ENCODE measurements around the gene ADIPOR2.

ADIPOR2 gene, protein sequence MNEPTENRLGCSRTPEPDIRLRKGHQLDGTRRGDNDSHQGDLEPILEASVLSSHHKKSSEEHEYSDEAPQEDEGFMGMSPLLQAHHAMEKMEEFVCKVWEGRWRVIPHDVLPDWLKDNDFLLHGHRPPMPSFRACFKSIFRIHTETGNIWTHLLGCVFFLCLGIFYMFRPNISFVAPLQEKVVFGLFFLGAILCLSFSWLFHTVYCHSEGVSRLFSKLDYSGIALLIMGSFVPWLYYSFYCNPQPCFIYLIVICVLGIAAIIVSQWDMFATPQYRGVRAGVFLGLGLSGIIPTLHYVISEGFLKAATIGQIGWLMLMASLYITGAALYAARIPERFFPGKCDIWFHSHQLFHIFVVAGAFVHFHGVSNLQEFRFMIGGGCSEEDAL

DNA sequence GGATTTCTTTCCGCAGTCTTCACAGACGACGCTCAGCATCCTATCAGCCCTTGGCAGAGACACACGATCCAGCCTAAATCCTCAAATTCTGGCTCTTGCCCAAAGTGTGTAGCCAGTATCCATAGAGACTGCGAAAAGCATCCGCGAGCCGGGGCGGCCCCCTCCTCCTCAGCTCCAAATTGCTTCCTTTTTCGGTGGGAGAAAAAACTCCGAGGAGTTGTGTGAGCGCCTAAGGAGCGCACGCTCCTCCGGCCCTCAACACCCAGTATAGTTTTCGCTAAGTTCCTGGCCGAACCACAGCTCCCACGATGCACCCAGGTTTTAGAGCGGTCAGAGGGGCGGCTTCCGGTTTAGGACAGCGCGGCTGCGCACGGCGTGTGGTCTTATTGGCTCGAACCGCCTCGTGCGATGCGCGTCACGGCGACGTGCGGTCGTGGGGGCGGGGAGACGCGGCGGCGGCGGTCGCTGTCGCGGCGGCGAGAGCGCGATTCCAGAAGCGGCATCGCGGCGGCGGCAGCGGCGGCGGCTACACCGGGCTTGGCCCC lies at the start of gene ADIPOR2:
Gene ADIPOR2, plus strand, starts transcription at position 493 of the 545 bp plus-strand sequence. CDS start 63,274 bp downstream, outside the sequence.
- peak; percentile 97 for DNase-seq

DNA sequence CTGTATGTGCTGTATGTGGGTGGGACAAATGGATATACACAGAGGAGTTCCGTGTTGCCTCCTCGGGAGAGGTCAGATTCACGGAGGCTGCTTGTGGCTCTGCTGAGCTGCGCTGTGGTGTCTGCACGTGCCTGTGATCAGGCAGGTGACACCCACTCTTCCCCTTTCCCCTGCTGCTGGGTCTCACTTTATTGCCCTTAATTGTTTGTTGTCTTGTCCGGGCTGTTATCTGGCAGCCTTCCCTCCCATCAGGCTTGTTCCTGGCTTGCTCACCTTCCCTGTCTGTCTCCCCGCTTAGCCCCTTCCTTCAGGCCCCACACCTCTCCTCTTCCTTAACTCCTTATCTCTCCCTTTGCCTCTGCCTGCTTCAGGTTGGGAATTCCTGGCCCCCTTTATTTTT lies 48.4 kb upstream of the ADIPOR2 start:
- DNase-seq: peak; percentile 70

DNA sequence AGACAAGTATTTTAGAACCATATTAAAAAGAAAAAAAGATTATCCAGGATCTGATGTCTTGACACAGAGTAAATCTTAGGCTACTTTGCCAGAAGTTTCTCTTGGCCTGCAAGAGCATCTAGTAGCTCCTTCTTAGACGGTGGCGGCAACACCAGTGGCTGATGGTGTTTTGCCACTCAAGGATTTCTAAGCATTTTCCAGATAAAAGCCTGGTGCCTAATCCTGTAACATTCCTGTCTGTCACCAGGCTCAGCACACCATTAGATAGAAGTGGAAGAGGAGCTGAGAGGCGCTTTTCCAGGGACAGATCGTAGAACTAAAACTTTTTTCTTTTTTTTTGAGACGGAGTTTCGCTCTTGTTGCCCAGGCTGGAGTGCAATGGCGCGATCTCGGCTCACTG lies 47.8 kb upstream of the ADIPOR2 start:
- DNase-seq: no peak

DNA sequence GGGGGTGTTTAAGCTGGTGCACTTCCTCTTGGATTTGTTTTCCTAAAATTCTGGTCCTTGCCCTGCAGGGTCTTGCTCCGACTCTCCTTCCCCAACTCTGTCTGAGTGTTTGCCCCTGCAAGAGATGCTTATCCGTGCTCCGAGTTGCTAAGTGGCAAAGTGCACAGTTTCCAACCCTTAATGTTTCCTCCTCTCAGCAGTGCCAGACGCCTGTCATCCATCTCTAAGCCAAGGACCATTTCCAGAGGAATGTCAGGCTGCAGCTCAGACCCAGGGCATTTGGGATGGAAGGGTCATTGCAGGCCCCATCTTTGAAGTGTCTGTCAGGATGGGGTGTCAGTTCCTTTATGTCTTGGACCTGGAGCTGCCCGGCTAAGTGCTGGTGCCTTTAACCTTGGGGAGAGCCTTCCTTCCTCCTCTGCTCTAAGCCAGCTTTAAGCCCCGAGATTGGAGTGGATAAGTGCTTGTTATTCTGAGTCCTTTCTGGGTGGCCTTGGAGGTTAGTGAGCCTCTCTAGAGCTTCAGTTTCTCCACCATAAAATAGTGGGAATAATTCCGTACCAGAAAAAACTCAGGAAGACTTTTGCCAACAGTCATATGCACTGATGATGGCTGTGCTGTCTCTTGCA lies 46.9 kb upstream of the ADIPOR2 start:
- no peak for DNase-seq

DNA sequence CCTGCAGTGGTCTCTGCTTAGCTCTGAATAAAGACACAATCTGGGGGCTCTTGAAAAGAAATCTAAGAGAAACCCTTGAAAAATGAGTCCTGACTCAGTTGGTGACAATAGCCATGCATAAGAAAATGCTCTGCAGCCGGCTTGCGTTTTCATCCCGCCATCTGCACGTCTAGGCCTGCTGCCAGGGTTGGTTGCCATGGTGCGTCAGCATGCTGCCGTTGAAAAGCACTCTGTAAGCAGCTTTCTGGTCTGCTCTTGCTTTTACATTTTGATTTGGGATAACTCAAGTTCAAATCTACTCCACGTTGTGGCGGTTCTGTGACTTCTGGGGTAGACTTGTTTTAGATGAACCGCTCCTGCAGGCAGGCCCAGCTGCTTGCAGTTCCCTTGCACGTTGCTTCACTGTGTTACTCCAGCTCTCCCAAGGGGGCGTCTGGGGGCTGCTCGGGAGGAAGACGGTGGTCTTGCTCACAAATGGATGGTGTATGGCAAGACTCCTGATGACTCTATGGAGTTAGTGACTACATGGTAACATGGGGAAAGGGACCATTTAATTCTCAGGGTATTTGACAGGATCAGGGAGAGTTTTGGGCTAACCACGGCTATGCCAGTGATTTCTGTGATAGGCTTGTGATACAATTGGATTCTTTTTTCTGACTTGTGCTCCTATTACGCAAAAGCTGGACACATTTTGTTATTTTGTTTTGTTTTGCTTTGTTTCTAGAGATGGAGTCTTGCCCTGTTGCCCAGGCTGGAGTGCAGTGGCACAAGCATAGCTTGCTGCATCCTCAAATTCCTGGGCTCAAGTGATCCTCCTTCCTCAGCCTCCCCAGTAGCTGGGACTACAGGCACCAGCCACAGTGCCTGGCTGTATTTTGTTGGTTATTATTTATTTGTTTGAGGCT lies 46.1 kb upstream of the ADIPOR2 start:
- peak; percentile 88 for DNase-seq

DNA sequence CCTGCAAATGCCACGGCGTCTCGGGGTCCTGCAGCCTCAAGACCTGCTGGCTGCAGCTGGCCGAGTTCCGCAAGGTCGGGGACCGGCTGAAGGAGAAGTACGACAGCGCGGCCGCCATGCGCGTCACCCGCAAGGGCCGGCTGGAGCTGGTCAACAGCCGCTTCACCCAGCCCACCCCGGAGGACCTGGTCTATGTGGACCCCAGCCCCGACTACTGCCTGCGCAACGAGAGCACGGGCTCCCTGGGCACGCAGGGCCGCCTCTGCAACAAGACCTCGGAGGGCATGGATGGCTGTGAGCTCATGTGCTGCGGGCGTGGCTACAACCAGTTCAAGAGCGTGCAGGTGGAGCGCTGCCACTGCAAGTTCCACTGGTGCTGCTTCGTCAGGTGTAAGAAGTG lies 45.1 kb upstream of the ADIPOR2 start:
- DNase-seq: no peak

DNA sequence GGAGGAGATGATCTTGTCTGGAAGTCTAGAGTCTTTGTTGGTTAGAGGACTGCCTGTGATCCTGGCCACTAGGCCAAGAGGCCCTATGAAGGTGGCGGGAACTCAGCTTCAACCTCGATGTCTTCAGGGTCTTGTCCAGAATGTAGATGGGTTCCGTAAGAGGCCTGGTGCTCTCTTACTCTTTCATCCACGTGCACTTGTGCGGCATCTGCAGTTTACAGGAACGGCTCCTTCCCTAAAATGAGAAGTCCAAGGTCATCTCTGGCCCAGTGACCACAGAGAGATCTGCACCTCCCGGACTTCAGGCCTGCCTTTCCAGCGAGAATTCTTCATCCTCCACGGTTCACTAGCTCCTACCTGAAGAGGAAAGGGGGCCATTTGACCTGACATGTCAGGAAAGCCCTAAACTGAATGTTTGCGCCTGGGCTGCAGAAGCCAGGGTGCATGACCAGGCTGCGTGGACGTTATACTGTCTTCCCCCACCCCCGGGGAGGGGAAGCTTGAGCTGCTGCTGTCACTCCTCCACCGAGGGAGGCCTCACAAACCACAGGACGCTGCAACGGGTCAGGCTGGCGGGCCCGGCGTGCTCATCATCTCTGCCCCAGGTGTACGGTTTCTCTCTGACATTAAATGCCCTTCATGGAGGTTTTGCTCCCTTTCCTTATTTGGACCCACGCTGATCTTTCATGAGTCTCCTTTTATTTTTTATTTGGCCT lies 44.1 kb upstream of the ADIPOR2 start:
- DNase-seq: no peak

DNA sequence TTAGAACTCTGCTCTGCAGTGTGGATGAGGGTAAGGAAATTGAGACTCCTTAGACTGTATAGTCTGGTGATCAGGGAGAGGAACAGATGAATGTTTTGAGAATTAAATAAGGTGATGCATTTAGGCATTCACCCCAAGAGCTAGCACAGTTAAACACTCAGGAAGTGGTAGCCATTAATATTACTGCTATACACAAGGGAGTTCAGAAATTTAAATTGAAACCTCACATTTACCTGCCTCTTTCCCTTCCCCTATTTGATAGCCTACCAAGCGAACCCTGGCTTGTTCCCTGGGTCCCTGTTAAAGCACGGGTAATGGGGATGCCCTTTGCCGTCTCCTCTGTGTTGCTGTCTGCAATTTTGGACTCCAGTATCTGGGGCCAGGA lies 43.6 kb upstream of the ADIPOR2 start:
- no peak for DNase-seq

DNA sequence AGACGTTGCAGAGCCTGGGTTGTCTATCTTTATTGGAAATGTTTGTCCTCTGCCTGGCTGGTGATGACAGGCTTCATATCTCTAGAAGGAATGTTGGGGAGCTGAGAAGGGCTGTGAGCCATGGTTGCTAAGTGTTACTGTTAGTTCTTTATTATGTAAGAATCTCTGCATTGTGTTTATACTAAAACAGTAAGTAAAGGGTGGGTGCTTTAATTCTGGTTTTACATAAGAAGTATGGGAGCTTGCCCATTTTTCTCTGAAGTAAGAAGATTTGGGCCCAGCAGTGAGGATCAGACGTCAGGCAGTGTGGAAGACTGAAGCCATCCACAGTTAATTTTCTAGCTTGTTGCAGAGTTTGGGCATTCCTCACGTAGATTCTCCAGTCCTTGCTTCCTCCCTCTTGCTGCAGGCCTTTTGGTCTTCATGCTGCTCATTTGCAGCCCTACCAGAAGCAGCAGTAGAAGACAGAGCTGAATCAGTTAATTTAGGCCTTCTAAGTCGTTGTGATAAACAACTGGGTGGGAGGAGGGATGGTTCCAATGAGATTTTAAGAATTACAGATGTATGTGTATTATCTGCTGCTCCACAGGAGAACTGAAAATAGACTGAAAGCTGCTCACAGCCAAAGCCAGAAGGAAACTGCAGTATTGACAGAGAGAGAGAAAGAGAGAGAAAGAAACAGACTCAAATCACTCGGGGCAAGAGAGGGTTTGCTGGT lies 40.5 kb upstream of the ADIPOR2 start:
- no peak for DNase-seq

DNA sequence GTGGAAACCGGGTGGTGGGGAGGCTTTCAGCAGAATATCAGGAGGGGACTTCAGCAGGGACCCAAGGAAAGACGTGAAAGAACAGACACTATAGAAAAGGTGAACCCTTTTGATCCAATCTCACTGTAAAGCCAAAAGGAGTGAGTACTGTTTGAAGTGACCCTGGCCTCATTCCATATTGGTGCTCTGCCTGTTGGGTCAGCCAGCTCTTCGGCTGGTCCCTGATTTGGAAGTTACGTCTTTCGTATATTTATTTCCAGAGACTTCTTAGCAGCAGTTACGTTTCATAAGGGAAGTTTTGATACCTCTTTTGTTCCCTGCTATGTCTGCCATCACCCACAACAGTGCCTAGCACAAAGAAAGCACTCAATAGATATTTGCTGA lies 39.9 kb upstream of the ADIPOR2 start:
- no peak for DNase-seq

DNA sequence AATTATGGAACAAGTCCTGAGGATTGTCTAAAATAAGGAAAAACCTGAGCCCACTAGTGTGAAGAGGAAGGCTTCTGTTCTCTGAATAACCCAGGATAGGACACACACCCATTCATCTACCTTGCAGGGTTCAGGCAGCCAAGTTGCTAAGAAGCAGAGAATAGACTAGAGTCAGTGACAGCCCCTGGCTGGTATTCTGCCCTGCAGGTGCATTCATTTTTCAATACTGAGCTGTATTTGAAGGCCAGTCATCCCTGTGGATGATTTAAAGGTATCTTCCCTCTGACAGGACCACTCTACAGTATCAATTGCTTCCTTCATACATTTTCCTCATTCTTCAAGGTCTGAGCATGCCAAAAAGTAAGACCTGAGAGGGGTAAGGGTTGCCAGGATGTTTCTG lies 38.9 kb upstream of the ADIPOR2 start:
- DNase-seq: no peak

DNA sequence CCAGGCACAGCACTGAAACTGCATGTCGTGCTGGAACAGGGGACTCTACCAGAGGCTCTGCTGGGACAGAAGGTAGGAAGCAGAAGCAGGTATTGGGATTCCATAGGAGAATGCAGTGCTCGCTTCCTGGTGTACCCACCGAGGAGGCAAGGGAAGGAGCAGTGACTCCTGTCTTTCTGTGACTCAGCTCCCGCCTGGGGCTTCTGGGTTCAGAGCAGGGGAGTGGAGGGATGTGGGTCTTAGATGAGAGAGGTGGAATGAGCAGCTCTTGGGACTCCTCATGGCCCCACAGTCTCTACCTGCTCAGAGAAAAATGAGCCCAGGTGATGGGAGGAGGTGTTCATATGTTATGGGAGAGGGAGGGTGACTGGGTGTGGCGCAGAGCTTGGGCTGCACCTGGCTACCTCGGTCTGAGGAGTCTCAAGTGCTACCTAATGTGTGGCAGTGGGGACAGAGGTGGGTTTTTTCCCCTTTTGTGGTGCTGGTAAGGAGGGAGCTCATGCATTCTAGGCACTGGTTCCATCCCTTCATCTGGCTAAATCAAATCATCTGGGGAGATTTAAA lies 35.6 kb upstream of the ADIPOR2 start:
- DNase-seq: no peak

DNA sequence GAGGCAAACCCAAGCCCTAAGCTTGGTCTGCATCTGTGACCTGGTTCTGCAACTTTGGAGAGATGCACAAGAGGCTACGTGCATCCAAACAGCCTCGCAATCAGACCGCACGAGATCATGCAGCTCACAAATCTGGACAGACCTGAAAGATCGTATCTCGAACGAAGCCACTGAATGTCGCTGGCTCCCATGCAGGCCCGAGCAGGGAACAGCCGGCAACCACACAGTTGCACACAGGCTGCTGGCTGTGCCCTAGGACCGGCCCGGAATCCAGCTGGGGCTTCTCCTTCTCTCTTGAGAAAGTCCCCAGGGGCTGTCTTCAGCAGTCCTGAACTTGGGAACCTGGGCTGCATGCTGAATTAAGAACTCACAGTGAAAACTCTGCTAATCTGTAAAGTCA lies 34.0 kb upstream of the ADIPOR2 start:
- DNase-seq: no peak

DNA sequence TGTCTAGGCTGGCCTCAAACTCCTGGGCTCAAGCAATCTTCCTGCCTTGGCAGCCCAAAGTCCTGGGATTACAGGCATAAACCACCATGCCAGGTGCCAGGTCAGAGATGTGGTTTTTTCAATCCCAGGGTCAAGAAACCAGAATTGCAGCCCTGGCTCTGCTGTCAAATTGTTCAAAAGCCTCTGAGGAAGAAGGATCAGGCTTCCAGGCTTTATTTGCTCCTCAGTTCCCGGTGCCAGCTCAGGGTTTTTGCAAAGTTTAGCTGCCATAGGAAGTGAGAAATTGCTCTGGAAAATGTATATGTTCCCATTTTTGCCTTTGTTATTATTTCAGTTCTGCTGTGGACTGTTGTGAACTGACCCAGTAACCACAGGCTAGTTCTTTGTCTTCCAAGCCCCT lies 33.2 kb upstream of the ADIPOR2 start:
- DNase-seq: no peak

DNA sequence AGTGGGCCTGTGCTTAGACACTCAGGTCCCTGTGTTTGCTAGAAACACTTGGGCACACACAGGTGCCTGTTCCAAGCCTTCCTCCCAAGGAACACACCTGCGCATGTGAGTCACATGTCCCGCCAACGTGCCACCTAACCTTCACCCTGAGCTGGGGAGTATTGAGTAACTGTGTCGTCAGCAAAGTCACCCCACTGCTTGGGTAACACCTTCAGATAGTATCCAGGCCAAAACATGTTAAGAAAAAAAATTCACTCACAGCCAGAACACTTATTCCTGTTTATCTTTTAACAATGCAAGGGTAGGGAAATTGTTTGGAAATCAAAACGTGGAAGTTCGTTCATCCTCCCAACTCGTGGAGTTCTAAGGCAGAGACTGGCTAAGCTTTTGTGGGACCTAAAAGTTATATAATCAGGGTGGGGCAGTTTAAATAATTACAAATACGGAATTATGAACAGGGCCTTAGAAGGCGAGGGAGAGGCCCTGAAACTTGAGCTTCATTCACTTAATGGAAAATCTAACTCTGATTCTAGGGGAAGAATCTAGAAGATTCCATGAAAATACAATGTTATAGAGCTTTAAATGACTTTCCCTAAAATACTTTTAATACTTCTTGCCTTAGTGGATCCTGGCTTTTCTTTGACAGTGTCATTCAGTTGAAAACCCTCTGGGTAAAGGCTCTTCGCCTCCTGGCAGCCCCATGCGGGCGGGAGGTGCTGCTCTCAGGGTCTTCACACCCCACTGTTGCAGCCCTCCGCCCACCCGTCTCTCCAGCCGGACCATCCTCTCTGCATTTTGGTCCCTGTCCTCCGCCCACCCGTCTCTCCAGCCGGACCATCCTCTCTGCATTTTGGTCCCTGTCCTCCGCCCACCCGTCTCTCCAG lies 30.3 kb upstream of the ADIPOR2 start:
- no peak for DNase-seq

DNA sequence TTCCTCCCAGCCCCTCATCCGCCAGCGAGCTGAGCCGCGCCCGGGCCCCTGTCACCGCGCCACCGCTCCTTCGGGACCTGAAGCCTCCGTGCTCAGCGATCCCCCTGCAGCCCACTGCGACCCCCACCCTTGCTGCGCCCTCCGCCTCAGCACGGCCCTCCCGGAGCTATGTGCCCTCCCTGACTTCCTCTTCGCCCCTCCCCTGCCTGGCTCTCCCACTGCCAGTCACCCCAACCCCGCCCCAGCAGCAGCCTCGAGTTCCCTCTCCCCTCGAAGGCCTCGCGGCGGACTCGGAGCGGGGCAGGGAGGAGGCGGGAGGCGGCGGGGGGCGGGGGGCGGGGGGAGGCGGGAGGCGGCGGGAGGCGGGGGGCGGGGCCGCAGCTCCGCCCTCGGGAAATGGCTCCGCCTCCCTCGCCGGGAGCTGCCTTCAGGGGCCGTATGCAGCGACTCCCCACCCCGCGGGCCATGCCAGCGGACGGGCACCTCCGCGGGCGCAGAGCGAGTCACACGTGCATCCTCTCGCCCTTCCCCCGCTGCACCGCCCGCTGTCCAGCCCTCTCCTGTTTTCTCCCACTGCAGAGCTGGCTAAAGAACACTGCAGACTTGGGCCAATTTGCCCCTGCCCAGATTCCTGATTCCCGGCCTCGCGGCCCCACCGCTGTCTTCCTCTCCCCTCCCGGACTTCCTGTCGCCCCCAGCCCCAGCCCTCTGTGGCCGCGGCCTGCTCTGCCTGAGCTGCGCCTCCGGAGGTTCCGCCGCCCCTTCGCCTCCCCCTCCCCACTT lies 29.1 kb upstream of the ADIPOR2 start:
- peak; percentile 80 for DNase-seq

DNA sequence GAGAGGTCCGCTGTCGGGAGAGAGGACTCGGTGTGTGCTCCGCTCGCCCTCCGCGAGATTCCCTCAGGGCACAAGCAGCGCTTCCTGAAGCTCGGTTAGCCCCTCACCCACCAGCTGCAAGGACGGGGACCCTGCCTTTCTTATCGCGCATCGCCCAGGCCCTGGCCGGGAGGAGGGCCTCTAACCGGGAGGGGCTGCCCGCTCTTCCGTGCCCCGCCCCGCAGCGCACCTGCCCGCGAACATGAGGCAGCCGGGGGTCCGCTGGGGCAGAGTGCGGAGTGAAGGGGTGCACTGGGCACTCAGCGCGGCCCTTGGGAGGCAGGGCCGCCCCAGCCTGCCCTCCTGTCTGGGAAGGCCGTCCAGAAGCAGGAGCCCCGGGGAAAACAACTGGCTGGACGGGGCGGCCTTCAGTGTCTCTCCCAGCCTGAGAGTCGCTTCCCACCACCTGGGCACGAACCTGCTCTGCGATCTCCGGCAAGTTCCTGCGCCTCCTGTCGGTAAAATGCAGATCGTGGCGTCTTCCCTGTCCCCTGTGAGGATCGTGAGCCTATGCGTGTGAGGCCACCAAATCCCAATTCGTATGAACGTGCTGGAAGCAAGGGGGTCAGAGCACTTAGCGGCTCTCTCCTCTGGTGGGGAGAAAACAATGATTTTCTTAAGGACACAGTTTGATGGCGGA lies 28.0 kb upstream of the ADIPOR2 start:
- no peak for DNase-seq

DNA sequence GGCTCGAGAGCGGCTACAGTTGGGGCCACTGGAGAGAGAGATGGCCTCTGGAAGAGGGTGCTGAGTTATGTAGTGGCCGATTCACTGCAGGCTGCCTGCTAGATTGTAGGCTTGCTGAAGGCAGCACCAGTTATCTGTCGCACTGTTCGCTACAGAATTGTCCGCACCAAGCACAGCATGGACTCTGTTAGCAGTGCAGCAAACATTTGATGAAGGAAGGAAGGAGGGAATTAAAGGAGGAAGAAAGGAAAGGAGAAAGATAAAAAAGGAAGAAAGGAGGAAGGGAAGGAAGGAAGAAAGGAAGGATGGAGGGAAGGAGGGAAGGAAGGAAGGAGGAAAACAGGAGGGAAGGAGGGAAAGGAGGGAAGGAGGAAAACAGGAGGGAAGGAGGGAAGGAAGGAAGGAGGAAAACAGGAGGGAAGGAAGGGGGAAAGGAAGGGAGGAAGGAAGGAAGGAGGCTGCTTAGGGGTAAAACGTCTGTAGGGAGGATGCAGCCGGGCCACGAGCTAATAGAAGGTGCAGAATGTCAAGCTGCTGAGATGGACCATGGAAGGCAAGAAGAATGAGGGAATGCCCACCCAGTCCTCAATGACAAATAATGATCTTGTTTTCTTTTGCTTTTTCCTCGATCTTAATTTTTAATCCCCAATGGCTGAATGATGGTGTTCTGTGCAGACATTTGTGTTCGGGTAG lies 27.3 kb upstream of the ADIPOR2 start:
- DNase-seq: no peak

DNA sequence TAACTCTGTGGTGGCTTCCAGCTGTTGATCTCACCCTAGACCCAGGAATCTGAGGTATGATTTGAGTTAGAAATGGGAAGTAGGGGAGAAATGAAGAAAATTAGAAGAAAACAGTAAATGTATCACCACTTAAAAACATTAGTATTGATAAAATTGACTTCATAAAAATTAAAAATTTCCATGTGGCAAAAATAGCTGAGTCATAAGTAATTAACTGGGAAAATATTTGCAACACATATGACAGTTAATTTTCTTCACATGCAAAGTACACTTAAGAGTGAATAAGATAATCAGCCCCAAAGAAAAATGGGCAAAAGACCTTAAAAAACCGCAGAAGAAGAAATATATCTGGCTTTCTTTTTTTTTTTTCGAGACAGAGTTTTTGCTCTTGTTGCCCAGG lies 25.5 kb upstream of the ADIPOR2 start:
- no peak for DNase-seq
